Effector memory CD8-positive, alpha-beta T cell (primary cell): ENCODE results near the gene TCAIM.

Experiments
- ATAC-seq: fragments of 150-1000 bp; cut with Tn5 transposase; replicated peaks from 2 replicates; pipeline ENCODE4 v1.10.0; 2021; ENCODE audit warnings: mild to moderate bottlenecking, moderate library complexity
- DNase-seq, 3 experiments: peaks; one replicate each; pipeline ENCODE4 v3.0.0; 2021
- H3K27ac Mint-ChIP-seq, 2 donors: one replicate each; pipeline ENCODE4 v1.8.0; 2022; ENCODE audit warnings: mild to moderate bottlenecking in 2 of 2, mixed read lengths in 2 of 2, moderate library complexity in 2 of 2
- H3K27me3 Mint-ChIP-seq, 2 donors: one replicate each; pipeline ENCODE4 v1.8.0; 2022; ENCODE audit warnings: mixed read lengths in 2 of 2
- H3K36me3 Mint-ChIP-seq: one replicate; pipeline ENCODE4 v1.8.0; 2022; ENCODE audit warnings: mild to moderate bottlenecking, moderate library complexity, mixed read lengths; ENCODE audit not compliant: insufficient read depth
- H3K4me1 Mint-ChIP-seq, 2 donors: one replicate each; pipeline ENCODE4 v1.8.0; 2022; ENCODE audit warnings: low read depth in 2 of 2, mixed read lengths in 2 of 2
- H3K4me3 Mint-ChIP-seq, 2 donors: one replicate each; pipeline ENCODE4 v1.8.0; 2022; ENCODE audit warnings: mild to moderate bottlenecking in 2 of 2, mixed read lengths in 2 of 2, moderate library complexity in 2 of 2
- H3K9me3 Mint-ChIP-seq, 2 donors: one replicate each; pipeline ENCODE4 v1.8.0; 2022; ENCODE audit warnings: mixed read lengths in 2 of 2

Gene TCAIM

GRCh38 chr3:44451441-44451840, 112.9 kb downstream of the TCAIM start:
- H3K9me3 Mint-ChIP-seq = no peaks in the 10 kb centered on the region
- H3K36me3 Mint-ChIP-seq = peaks cover 62% of the 10 kb centered on the region
- H3K27ac Mint-ChIP-seq = peak overlapping the region in 1 of 2 donors; percentile 62

GRCh38 chr3:44454258-44454657, 115.7 kb downstream of the TCAIM start:
- ATAC-seq (no peak), DNase-seq (no peak)
- no peak overlapping the region for H3K4me3 Mint-ChIP-seq
- no peak overlapping the region for H3K27ac Mint-ChIP-seq
- no peaks in the 10 kb centered on the region for H3K27me3 Mint-ChIP-seq
- peaks cover 63% of the 10 kb centered on the region for H3K36me3 Mint-ChIP-seq
- H3K4me1 Mint-ChIP-seq = peaks cover 2 to 10% of the 10 kb centered on the region in 2 donors
- H3K9me3 Mint-ChIP-seq = no peaks in the 10 kb centered on the region

More at GRCh38 chr3:44451441-44451840, 112.9 kb downstream of the TCAIM start:
- H3K4me3 Mint-ChIP-seq = no peak overlapping the region
- DNase-seq (no peak), ATAC-seq (no peak)
- no peaks in the 10 kb centered on the region for H3K27me3 Mint-ChIP-seq
- peaks cover 2 to 7% of the 10 kb centered on the region in 2 donors for H3K4me1 Mint-ChIP-seq

DNA sequence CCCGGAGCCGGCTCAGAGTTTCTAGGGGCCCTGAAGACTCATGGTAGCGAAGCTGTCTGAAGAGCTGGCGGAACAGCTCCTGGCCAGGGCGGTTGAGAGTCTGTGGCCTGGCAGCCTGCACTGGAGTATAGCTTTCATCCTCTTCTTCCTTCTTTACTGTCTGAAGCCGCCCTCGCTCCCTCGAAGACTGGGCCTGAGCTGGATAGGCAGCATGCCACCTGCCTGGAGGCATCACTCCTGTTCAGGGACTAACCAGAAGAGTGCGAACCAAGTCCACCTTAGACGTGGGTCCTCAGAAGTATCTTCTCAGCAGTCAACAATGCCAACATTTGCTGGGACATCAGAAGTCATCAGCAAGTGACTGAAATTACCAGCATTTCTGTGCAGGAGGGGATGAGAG, 116.8 kb downstream of the TCAIM start:
- ATAC-seq (no peak), DNase-seq (no peak)
- Mint-ChIP-seq H3K9me3 (no peaks in the 10 kb centered on the region), H3K27ac (peak overlapping the region in 1 of 2 donors; percentile 73), H3K4me3 (no peak overlapping the region), H3K27me3 (no peaks in the 10 kb centered on the region), H3K4me1 (peaks cover 2 to 20% of the 10 kb centered on the region in 2 donors), H3K36me3 (peaks cover 57% of the 10 kb centered on the region)
